ENCODE results near the gene RPRD2.

The RPRD2 gene

GRCh38 chr1:150473659-150474058 is 109.7 kb downstream of the RPRD2 start:
- DNase-seq = no peak

GRCh38 chr1:150474869-150475268 is 110.9 kb downstream of the RPRD2 start:
- DNase-seq = no peak

- DNase-seq = no peak
Measured at GRCh38 chr1:150476754-150477153, 112.8 kb downstream of the RPRD2 start.

GRCh38 chr1:150477320-150477719 is 113.4 kb downstream of the RPRD2 start:
- no peak for DNase-seq

GRCh38 chr1:150477733-150478132 is 113.8 kb downstream of the RPRD2 start:
- DNase-seq = no peak

GRCh38 chr1:150479370-150479769 is 115.4 kb downstream of the RPRD2 start:
- no peak for DNase-seq

- no peak for DNase-seq
Measured at GRCh38 chr1:150479927-150480352, 116.0 kb downstream of the RPRD2 start.

- no peak for DNase-seq
Measured at GRCh38 chr1:150484431-150484830, 120.5 kb downstream of the RPRD2 start.

- no peak for DNase-seq
Measured at GRCh38 chr1:150484861-150485260, 120.9 kb downstream of the RPRD2 start.

- DNase-seq = peak; percentile 92 to 94
Measured at GRCh38 chr1:150486966-150487762, 123.2 kb downstream of the RPRD2 start, which contains the start of gene TARS2. Gene TARS2 (plus strand): TSS chr1:150487419. CDS start chr1:150487451, 32 bp downstream.

- no peak for DNase-seq
Measured at GRCh38 chr1:150487763-150488115, 123.8 kb downstream of the RPRD2 start.

- no peak for DNase-seq
Measured at GRCh38 chr1:150493175-150493574, 129.2 kb downstream of the RPRD2 start.

- DNase-seq = no peak
Measured at GRCh38 chr1:150498342-150498741, 134.4 kb downstream of the RPRD2 start.

- no peak for DNase-seq
Measured at GRCh38 chr1:150505431-150505830, 141.5 kb downstream of the RPRD2 start.

GRCh38 chr1:150507912-150508864 is 144.2 kb downstream of the RPRD2 start, which contains the start of gene ECM1:
Gene ECM1 (plus strand): TSS chr1:150508109. CDS start chr1:150508210, 101 bp downstream.
- no peak for DNase-seq

- no peak for DNase-seq
Measured at GRCh38 chr1:150508982-150509381, 145.0 kb downstream of the RPRD2 start.

- DNase-seq = no peak
Measured at GRCh38 chr1:150511551-150511950, 147.6 kb downstream of the RPRD2 start.

GRCh38 chr1:150511985-150512660 is 148.2 kb downstream of the RPRD2 start:
- DNase-seq = no peak

- no peak for DNase-seq
Measured at GRCh38 chr1:150512846-150513245, 148.9 kb downstream of the RPRD2 start.

GRCh38 chr1:150513351-150513791 is 149.4 kb downstream of the RPRD2 start:
- DNase-seq = no peak

- no peak for DNase-seq
Measured at GRCh38 chr1:150514260-150514659, 150.3 kb downstream of the RPRD2 start.

GRCh38 chr1:150514913-150515327 is 151.0 kb downstream of the RPRD2 start:
- DNase-seq = no peak

Measured in activated CD4-positive, alpha-beta T cell treated with anti-CD3 and anti-CD28 coated beads, Interleukin-2, amount 50 U/mL, for 4 hours (primary cell).